GM10266 (cell line): ENCODE measurements around the gene MAGI3.
"Not testable (repeated sequence)": the region's sequence is repeated elsewhere in the genome, so short reads cannot be mapped to it uniquely, and the experiment has no call there.

Source experiments
- DNase-seq: peaks from one replicate; pipeline ENCODE4 v3.0.0; 2012; ENCODE audit errors: extremely low spot score
- TF ChIP-seq, protein P1 (sequence below): IDR thresholded peaks from 2 replicates; pipeline ENCODE4 v1.5.1; 2012; ENCODE audit warnings: mild to moderate bottlenecking, low read depth; ENCODE audit not compliant: control insufficient read depth, insufficient read depth; ENCODE audit errors: missing control alignments

Gene MAGI3

GRCh38 chr1:113507552-113508214 lies 117.4 kb downstream of the MAGI3 start:
- no peak for DNase-seq
- TF ChIP-seq, protein P1, sequence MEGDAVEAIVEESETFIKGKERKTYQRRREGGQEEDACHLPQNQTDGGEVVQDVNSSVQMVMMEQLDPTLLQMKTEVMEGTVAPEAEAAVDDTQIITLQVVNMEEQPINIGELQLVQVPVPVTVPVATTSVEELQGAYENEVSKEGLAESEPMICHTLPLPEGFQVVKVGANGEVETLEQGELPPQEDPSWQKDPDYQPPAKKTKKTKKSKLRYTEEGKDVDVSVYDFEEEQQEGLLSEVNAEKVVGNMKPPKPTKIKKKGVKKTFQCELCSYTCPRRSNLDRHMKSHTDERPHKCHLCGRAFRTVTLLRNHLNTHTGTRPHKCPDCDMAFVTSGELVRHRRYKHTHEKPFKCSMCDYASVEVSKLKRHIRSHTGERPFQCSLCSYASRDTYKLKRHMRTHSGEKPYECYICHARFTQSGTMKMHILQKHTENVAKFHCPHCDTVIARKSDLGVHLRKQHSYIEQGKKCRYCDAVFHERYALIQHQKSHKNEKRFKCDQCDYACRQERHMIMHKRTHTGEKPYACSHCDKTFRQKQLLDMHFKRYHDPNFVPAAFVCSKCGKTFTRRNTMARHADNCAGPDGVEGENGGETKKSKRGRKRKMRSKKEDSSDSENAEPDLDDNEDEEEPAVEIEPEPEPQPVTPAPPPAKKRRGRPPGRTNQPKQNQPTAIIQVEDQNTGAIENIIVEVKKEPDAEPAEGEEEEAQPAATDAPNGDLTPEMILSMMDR: no peak

DNA sequence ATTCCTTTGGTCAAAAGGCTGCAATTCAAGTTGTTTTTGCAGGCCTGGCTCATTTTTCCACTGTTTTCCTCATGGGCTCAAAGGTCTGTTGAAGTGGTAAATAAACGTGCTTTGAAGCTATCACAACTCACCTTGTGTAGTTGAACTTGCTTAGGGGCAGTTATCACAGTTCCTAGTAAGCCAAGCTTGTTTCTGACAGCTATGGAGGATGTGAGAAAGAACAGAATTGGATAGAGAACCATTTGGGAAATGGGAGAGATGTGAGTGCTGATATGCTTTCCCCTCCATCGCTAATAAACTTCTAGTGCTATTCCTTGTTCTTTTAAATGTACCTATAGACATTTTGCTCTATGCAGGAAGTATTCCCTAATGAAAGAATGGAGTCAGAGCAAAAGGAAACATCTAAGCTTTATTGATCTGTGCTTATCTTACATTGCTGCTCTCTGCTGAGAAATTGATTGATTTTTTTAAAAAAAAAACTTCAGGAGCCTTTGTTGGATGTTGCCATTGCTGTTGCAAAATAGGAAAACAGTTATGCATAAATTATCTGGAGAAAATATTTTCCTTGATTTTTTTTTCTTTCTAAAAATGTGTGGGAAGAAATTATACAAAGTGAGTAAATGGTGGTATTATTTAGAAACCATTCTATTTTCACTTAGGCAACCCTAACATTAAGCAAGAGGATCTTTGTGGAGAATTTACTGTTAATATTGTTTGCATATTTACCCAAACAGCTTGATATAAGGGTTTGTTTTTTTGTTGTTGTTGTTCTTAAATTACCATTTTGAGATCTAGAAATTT lies 118.2 kb downstream of the MAGI3 start:
- no peak for DNase-seq
- TF ChIP-seq, protein P1: no peak

GRCh38 chr1:113509766-113510165 lies 119.5 kb downstream of the MAGI3 start:
- DNase-seq: not testable (repeated sequence)

GRCh38 chr1:113511269-113511668 lies 121.0 kb downstream of the MAGI3 start:
- DNase-seq: no peak
- TF ChIP-seq, protein P1: no peak

- TF ChIP-seq, protein P1: no peak
- DNase-seq: no peak
Observed at GRCh38 chr1:113515498-113515897, 125.2 kb downstream of the MAGI3 start.

DNA sequence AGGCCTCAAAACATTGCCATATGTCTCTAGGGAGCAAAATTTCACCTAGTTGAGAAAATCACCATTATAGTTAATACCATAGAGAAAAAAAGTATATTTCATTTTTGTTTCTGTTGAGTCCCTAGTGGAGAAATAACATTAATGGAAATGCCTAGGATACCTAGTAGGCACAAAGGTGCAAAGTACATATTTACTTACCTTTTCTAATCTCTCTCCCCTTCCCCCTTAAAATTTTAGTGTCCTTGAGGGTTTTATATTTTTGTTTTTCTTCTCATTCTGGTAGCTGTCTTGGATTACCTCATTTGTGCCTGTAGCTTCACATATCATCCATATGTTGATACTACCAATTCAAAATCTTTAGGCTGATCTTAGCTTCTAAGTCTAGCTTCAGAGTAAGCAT lies 127.0 kb downstream of the MAGI3 start:
- TF ChIP-seq, protein P1: no peak

DNA sequence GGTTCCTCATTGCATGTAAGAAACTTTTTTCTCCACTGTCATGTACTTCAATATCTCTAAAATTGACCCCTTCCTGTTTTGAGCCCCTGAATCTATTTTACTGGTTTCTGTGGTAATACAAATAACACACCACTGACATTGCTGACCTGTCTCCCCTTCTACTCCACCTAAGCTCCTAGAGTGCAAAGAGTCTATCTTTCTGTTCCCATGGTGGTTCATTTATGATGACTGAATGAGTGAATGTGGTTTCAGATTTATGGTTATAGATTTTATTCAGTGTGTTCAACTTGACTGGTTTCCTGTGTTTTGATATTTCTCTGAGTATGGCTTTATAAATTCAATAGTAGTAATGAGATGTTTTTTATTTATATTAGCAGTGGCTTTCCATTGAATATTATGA lies 127.7 kb downstream of the MAGI3 start:
- TF ChIP-seq, protein P1: no peak
- no peak for DNase-seq

More for the DNA sequence above, 127.0 kb downstream of the MAGI3 start:
- no peak for DNase-seq

DNA sequence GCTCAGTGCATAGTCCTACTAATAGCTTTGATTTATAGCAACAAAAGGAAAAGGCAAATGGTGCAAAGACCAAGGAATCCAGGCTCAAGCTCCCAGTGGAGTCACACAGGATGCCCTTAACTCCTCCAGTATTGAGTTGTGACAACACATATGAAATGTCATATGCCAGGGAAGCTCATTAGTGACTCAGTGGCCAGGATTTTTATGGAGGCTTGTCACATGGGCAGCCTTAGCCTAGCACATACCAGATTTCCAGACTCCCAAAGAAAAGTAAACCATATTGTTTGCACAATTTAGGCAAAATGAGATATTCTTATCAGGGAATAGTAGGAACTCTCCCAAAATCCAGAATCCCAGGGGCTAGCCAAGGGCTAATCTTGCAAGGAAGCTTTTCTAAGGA lies 129.2 kb downstream of the MAGI3 start:
- no peak for DNase-seq
- TF ChIP-seq, protein P1: no peak
